Measurements from ENCODE around the gene C13orf46.

Gene C13orf46

DNA sequence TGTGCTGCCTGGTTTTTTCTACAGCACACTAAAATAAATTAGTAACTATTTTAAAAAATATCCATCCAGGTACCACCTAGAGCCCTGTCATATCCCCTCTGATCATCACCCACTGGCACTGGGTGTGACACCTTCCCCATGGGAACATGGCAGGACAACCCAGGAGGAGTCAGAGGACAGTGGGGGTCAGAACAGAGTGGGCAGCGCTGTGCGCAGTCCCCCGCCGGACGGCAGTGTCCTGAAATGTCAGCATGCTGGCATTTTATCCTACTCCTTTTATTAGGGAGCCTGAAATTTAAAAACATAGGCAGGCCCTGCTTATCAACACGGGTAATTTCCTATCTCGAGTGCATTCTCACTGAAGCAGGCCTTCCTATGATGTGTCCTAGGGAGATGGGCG lies 67.9 kb downstream of the C13orf46 start:
- no peak for DNase-seq (ENCODE audit: low read depth)

DNA sequence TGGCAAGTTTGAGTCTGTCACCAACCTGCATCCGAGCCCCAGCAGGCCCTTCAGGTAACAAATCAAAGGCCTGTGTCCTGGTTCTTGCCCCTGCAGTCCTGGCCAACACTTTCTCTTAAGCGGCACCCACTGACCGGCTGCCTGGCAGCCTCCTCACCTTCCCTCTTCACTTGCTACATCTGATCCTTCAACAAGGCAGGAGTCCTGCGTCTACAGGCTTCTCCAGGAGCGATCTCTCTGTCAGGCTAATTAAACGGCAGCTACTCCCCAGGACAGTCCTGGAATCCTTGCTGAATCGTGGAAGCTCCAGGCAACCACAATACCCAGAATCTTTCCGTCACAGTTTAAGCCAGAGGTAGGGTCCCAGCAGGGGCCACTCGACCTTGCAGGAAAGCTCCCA lies 68.9 kb downstream of the C13orf46 start:
- DNase-seq (ENCODE audit: low read depth), result no peak

DNA sequence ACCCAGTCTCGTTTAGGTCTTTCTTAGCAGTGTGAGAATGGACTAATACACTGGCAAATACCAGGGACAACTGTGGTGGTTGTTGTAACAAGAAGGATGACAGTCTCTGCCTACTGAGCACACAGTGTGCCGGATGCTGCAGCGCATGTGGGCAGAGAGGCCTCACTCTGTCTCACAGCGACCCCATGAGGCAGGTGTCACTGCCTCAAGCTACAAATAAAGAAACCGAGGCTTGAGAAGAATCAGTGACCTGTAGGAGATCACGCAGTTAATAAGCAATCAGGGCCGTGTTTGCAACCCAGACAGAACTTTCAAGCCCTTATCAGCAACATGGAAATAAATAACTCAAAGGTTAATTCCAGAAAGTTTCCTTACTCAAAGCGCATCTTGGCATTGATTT lies 69.5 kb downstream of the C13orf46 start:
- DNase-seq (ENCODE audit: low read depth), result no peak

DNA sequence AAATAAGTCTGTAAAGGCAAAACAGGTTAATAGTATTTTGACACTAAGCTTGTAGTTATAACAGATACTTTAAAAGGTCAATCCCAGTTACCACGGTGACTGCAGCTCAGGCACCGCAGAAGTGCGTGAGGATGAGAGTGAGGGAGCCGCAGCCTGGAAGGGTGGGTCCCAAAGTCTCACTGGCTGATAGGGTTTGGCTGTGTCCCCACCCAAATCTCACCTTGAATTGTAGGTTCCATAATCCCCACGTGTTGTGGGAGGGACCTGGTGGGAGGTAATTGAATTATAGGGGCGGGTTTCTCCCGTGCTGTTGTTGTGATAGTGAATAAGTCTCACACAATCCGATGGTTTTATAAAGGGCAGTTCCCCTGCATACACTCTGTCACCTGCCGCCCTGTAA lies 70.0 kb downstream of the C13orf46 start:
- no peak for DNase-seq (ENCODE audit: low read depth)
